Left renal pelvis (tissue), 4 donors: ENCODE data around the gene PLPP1. TPM values are rescaled to one million over a fixed set of nuclear protein-coding genes. Genes with fewer than 3 reads are reported as not detected.
"Not testable (repeated sequence)": the region's sequence is repeated elsewhere in the genome, so short reads cannot be mapped to it uniquely, and the experiment has no call there.

Source experiments
- DNase-seq, 4 donors: peaks; one replicate each; pipeline ENCODE4 v3.0.0-alpha.2; 2013; ENCODE audit warnings: low read depth in 4 of 4, low spot score in 3 of 4
- polyA plus RNA-seq, 4 donors: library from polyadenylated mRNA; unstranded; fragments of 120-200 nt; gene quantifications; one replicate each; pipeline ENCODE4 v1.2.1, GENCODE V29; 2013; ENCODE audit not compliant: insufficient read length in 4 of 4

PLPP1 gene
- polyA plus RNA-seq, 4 donors: 78.4 to 110 (median 99.2) TPM

DNA sequence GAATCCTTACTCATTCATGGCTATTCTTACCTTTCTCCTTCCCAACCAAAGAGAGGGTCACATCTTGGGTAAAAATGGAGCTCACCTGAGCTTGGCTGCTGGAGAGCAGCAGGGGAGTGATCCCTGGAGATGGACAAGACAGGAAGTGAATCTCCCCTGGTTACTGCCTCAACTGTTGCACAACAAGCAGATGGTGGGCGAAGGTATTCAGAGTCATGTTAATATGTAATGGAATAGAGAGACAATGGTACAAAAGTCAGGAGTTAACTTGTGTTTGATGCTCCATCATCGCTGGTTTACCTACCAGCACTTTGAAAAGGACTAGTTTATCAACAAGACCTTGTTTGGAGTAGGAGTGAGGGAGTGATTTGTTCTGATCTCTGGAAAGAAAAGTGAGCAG, 13.0 kb upstream of the PLPP1 start:
- DNase-seq: no peak

DNA sequence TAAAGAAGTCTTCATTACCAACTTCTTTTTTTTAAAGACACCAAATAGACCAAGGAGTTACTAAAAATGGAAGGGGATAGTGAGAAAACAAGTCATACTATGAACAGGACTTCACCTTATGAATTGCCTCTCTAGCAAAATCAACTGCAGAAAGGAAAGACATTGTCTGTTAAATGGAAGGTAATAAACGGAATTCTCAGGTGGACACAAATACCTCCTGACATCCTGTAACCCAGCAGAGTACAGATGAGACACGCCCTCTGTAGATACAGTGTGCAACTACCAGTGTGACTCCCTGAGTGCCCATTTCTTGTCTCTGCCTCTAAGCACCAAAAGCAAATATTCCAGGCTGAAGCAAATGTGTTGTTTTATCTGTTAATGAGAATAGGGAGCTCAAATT, 12.2 kb upstream of the PLPP1 start:
- no peak for DNase-seq

DNA sequence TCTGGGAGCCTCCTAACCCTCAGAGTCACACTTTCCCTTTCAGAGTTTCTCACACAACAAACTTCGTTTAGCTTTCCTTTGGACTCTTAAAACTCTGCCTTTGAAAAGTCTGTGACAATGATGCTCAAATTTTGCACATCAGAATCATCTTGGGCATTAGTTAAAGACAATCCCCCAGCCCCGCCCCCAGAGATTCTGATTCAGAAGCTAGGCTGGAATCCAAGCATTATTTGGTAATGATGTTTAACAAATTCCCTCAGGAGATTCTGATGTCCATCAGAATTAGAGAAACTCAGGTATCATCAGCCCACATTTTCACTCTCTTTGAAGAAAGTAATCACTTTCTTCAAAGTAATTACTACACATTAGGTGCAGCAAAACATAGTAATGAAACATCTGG, 9.6 kb upstream of the PLPP1 start:
- DNase-seq: no peak

DNA sequence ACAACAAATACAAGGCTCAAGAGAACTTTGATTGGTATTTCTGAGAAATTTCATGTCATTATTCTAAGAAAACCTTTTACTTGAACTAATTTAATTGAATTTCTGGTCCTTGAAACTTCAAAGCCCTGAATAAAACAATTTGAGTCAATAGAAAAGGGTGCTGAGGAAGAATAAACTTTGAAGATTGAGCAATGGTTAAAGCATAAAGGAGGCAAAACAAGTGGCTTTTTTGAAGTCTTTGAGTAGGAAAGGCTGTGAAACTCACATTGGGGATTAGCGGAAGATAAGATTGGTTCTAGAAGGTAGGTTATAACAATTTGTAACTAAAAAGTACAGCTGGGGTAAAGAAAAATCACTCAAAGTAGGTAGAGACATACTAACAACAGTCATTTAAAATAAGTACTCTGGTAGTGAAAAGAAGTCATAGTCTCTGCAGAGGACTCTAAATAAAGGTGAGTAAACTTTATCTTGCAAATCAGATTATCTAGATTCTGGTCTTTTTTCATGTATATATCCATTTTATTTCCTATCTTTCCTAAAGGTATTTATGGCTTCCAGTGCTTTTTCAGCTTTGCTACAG, 6.4 kb upstream of the PLPP1 start:
- no peak for DNase-seq

DNA sequence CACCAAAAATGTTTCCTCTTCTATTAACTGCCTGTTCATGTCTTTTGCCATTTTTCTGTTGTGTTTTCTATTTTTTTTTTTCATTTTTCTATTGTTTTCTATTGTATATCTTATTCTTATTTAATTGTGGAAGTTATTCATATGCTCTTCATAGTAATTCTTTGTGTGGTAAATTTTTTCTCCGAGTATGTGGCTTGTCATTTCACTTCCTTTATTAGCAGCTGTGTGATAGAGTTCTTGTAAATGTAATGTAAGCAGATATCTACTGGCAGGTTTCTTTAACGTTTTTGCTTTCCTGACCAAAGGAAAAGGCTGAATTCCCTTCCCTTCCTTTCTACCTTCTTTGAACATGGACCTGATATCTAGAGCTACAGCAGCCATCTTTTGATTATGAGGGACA, 5.8 kb upstream of the PLPP1 start:
- no peak for DNase-seq

DNA sequence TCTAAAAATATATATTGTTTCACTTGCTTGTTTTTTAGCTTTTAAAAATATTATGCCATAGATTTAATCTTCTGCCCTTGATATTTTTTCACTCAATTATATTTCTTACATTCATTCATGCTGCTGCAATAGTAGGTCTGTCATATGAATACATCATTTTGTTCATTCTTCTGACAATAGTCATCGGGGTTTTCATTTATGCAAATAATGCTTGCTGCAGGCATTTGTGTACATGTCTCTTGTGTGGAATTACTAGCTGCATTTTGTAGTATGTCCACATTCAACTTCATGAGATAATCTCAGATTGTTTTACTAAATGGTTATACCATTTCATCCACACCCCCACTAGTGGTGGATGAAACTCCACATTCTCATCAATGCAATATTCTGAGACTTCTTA, 5.3 kb upstream of the PLPP1 start:
- no peak for DNase-seq

DNA sequence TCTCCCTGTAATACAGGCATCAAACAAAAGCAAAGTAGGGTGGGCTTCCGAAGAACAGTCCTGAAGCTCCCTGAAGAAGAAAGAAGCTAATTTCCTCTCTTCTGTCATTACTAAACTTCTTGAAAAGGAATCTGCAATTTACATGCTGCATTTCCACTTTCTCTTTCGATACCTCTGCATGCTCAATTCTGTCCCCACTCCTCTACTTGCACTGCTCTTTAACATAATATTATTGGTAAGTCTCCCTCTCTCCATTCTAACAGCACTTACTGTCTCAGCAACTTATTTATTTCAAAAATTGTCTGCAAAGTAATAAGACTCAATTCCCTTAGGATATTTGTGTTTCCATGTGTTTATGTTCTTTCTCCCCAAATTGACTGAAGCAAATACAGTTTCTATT, 3.9 kb upstream of the PLPP1 start:
- no peak for DNase-seq

DNA sequence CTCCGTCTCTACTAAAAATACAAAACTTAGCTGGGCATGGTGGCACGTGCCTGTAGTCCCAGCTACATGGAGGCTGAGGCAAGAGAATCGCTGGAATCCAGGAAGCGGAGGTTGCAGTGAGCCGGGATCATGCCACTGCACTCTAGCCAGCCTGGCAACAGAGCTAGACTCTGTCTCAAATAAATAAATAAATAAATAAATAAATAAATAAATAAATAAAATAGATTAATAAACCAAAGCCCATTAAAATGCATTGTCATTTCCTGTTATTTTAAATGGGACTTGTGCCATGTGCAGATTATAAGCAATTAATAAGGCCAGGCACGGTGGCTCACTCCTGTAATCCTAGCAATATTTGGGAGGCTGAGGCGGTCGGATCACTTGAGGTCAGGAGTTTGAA, 2.6 kb upstream of the PLPP1 start:
- DNase-seq: not testable (repeated sequence)

DNA sequence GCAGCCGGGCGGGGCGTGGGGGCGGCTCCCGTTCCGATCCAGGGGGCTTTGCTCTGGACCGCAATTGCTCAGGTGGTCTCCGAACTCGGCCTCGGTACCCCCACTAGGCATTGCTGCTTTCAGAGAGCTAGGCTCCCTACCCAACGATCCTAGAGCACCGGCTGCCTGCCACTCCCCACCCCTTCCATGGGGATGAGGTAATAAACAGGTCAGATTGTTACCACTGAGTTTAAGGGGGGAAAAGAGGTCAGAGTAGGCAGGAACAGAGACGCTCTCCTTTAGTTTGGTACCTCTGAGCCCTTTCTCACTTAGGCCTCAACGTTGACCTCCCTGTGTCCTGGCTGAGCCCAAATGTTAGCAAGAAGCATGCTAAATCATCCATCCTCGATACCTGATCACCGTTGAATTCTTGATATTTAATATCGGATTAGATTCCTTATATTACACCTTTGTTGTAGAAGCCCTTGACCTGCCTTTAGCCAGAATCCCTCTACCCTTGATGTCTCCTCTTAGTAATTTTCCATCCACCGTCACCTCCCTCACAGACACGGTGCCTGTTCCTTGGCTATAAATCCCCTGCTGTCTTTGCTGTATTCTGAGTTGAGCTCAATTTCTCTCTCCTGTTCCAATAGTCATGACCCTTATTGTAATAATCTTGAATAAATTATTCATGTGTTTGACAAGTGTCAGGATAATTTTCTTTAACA, 588 bp upstream of the PLPP1 start:
- no peak for DNase-seq

DNA sequence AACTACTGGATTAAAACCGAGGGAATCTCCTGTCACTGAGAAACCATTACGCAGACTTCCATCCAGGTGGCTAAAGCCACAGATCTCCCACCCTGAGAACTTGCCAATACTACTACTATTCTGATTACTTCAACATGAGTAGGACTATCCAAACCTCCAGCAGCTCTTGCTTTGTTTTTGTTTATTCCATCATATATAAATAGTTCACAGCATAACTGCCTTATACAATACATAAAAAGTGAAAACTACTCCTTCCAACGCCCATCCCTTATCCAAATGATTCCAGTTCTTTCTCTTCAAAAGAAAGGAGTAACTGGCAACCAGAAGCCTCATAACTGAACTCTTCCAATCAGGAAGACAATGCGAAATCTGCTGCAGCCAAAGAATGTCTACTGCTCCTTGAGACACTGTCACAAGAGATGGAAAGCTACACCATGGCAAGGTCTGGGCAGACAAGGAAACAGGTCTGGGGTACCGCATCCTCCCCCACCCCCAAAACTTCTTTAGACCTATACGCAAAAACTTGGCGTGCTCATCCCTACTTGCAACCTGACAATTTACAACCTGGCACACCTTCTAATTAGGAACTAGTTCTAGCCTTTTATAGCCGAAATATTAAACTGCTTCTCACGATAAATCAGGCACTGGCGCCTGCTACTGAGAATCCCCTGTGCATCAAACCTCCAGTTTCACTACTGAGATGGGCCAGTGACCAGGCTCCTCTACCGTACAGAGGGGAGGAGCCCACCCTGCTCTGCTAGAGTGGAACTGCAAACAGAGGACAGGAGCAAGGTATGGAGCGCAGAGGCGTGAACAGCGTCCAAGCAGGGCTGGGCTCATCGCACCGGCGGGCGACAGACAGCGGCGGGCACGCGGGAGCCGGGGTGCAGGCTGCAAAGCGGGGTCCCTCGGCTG, 986 bp downstream of the PLPP1 start:
- peak in 1 of 4 donors; percentile 41 for DNase-seq

DNA sequence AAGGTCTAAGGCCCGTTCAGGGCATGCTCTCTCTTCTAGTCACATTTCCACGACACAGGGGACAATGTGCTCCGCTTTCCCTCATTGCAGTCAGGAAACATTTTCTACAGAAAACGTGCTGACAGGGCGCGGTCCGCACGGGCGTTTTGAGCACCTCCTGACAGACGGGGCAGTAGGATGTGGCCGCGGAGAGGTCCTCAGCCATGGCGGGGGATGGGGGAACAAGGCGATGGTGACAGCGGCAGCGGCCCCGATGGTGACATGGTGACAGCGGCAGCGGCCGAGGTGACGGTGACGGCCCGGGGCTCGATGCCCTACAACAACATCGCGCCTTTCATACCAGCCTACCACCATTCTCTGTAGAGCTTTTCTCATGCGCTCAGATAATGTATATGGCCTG, 4.1 kb downstream of the PLPP1 start:
- no peak for DNase-seq

DNA sequence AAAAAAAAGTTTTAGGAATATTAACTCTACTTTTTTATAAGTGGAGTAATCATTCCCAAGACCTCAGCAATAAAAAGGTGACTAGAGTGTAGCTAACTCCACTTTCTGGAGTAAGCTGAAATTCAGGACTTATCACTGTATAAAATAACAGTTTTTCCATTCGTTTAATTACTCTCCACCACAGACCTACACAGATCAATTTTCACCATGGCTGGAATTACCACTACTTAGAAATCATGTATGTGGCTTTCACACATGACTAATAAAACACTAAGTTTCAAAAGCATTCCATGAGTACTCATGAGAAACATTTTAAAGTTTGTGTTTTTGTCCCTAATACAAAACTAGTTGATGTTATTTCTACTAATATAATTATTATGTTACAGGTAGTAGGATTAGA, 9.9 kb downstream of the PLPP1 start:
- DNase-seq: no peak

DNA sequence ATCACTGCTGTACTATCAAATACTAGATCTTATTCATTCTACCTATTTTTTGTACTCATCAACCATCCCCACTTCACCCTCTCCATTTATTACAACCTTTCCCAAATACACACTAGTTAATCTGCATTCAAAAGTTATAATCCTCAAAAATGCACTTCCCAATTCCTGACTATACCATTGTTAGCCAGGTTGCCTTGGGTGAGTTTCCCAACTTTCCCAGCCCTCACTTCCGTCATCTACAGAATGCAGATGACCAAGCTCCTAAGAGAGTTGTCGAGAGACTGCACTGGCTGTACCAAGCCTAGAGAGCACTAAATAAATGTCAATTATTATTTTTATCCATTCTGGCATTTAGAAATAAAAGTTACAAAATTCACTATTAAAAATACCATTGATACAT, 11.5 kb downstream of the PLPP1 start:
- DNase-seq: no peak

DNA sequence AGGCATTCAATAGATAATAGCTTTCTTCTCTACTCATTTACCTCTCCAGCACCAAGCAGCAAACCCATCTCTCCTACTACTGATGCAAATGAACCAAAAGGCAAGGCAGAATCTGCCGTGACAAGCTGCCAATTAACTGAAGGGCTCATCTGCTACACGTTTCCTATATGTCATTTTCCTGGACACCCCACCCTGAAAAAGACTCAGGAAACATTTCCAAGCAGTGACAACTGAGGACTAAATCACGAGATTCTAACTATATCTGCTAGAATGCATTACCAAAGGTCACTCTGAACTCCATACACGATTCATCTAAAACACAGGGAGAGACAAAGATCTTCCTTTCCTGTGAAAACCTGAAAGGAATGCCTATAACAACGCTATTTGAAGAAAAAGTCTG, 12.9 kb downstream of the PLPP1 start:
- DNase-seq: no peak

DNA sequence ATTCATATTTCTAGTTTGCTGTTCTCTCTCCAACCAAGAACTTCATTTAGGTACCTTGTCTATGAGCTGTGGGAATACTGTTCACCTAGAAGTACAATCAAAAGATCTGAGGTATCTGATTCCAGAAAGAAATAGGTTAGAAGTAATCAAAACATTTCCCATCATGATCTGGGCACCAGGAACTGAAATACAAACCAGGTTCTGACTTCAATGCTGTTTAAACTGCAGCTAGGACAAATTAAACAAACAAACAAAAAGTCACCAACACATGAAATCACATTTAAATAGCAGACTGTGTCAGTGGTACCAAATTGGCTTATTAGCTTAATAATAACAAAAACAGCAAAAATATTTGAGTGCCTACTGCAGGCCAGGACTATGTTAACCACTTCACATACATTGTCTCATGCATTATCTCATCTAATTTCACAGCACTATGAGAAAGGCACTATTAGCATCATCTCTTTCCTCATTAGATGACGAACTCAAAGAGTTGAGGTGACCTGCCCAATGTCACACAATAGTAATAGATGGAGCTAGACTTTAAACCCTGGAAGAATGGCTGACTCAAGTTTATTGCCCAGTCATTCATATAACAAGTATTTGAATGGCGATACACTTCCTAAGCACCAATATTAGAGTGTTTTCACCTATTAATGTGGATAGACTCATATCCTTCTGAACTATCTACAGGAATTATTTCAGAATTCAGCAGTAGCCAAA, 14.5 kb downstream of the PLPP1 start:
- no peak for DNase-seq

DNA sequence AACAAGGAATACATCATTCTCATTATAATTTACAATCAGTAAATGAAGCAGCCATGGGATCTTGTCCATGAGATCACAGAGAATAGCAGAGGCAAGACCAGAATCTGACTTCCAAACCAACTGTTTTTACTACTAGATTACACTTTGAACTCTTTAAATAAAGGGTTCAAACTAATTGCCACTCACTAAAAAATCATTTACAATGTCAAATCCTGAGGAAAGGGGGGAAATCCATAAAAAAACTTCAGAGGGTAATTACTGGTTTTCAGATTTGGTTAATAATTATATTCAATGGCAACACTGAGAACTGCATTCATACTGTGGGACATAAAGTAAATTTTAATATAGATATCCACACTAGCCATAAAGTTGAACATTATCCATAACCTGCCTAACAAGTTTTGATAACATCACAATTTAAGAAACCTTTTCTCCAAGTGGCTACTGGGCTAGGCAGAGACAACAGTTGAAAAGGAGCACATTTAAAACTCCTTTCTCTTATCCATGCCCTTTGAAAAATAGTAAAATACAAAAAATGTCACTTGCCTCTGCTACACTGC, 15.9 kb downstream of the PLPP1 start:
- no peak for DNase-seq

DNA sequence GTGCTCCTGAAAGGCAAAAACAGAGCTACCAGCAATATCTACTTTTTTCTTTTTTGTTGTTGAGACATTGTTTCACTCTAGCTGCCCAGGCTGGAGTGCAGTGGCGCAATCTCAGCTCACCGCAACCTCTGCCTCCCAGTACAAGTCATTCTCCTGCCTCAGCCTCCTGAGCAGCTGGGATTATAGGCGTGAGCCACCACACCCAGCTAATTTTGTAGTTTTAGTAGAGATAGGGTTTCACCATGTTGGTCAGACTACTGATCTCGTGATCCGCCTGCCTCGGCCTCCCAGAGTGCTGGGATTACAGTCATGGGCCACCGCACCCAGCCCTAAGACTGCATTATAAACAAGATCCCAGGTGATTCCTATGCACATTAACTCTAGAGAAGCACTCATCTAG, 17.0 kb downstream of the PLPP1 start:
- no peak for DNase-seq

DNA sequence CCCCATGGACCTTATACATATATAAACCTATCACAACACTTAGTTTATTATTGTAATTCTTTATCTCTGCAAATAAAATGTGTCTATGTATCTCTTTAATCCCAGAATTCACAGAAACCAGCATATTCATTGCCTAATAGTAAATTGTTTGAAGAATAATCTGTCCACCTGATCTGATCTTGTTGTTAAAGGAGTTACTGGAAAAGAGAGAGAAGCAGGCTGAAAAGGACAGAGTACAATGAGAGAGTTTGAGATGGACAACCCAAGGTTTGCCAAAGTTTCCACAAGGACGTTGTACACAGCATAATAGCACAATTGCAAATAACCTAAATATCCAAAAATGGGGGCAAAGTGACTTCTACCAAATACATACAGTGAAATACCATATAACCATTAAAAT, 23.8 kb downstream of the PLPP1 start:
- no peak for DNase-seq

DNA sequence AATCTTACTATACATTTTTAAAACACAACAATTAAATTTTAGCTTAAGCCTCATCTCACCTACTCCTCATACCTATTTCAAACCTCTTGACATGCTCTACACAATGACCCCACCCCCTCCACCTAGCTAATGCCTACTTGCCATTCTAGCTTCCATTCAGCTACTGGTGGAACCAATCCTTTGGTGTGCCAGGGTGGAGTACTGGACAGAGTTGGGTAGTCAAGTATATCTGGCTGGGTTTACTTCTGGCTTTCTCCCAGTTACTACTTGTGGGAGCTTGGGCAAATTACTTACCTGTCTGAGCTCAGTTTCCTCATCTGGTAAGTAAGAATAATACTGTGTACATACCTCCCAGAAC, 24.3 kb downstream of the PLPP1 start:
- no peak for DNase-seq

DNA sequence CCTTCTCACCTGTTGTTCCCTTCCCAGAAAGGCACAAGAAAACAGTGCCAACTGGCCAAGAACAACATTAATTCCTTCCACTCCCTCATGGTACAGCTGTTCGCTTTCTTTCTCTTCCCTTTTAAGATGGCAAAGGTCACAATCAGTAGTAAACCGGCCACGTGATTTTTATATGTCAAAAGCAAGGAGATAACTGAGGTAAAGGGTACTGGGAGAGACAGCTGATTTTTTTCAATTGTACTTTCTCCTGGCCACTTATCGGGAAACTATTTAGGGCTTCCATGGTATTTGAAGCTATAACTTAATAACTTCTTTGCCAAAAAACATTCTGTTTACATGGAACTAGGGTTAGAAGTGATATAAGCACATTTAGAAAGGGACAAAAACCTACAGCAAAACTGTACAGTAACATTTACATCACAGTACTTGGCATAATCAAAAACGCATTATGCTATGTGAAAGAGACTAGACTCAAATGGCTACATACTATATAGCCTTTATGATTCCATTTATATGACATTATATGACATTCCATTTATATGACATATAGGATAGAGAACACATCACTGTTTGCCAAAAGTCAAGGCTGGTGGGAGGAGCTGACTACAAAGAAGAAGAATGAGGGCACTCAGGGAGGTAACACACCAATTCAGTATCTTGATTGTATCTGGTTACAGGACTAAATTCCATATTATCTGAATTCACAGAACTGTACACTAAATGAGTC, 24.8 kb downstream of the PLPP1 start:
- no peak for DNase-seq
